Hematopoietic multipotent progenitor cell (in vitro differentiated cells): Measurements from ENCODE around the gene YWHAH. TPM values are rescaled to one million over a fixed set of nuclear protein-coding genes. Genes with fewer than 3 reads are reported as not detected.

Source experiments
- DNase-seq, 3 donors: peaks; one replicate each; pipeline ENCODE4 v3.0.0-alpha.2; 2011 to 2015; ENCODE audit warnings: low read depth in 2 of 3, low spot score in 2 of 3
- total RNA-seq: library from RNA; depleted of rRNA; stranded (reverse); fragments of >200 nt; gene quantifications from one replicate; pipeline ENCODE4 v1.2.3, GENCODE V29; 2012

Gene YWHAH
- total RNA-seq, 1 donor = 94.8 TPM

GRCh38 chr22:31947296-31947695 is 3.0 kb downstream of the YWHAH start:
- peak; percentile 31 to 82 (median 53) for DNase-seq

DNA sequence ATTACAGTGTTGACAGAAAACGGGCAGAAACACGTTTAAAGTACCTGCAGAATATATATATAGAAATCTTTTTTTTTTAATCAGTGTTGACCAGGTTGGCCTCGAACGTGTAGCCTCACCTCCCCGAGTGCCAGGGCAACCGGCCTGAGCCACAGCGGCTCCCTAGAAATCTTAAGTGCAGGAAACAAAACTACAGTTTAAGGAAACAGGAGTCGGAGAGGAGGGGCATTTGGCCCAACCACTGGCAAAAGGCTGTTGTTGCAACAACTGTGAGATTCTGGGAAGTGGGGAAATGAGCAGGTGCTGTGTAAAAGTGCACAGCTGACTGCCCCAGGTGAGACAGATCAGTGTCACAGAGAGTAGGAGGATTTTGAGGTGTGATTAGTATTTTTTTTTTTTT is 3.7 kb downstream of the YWHAH start:
- DNase-seq = no peak

- no peak for DNase-seq
These were observed 5.9 kb downstream of the YWHAH start for GRCh38 chr22:31950226-31950625.

- no peak for DNase-seq
These were observed 7.1 kb downstream of the YWHAH start for GRCh38 chr22:31951194-31952093.

GRCh38 chr22:31952094-31952401 is 7.7 kb downstream of the YWHAH start:
- no peak for DNase-seq

DNA sequence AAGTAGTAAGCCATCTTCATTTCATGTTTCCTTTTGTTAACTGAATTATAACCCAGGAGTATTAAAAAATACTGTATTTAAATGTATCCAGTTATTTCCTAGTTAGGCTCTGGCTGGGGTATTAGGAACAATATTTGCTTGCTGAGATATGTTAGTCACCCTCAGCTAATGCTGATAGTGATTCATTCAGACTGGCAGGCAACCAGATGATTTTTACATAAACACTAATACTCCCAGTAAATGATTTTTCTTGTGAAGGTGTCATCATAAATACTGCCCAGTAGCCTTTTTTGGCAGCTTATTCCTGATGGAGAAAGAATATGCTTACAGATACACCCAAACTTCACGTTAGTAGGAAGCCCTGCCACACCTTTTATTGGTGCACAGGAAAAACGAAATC is 8.1 kb downstream of the YWHAH start:
- no peak for DNase-seq

GRCh38 chr22:31953261-31953660 is 8.9 kb downstream of the YWHAH start:
- DNase-seq = no peak

DNA sequence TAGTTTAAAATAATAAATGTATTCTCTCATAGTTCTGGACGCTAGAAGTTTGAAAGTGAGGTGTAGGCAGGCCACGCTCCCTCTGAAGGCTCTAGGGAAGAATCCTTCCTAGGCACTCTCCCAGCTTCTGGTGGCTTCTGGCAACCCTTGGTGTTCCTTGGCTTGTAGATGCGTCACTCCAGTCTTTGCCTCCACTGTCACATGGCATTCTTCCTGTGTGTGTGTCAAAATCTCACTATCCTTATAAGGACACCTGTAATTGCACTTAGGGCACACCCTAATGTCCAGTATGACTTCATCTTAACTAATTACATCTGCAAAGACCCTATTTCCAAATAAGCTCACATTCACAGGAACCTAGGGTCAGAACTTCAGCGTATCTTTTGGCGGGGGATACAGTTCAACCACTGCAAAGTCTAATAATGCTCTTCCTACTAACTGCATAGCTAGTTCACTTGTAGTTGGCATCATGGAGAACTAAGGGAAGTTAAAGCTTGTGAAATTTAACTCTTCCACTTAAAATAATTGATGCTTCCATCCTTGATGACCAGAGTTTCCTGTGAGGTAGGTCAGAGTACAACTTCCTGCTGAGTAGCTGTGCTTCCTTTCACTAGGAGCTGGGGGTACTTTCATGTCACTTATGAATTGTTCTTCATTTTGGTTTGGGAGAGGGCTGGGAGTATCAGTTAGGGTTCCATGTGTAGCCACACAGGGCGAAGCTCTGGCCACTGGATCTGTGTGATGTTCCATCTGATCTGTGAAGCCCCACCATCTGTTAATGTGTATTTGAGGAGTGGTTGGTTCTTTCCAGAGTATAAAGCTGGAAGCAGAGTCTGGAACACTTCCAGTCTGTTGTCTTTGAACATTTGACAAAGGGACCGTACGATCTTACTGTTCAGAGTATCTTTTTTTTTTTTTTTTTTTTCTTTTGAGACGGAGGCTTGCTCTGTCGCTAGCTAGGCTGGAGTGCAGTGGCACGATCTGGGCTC is 10.5 kb downstream of the YWHAH start:
- no peak for DNase-seq

DNA sequence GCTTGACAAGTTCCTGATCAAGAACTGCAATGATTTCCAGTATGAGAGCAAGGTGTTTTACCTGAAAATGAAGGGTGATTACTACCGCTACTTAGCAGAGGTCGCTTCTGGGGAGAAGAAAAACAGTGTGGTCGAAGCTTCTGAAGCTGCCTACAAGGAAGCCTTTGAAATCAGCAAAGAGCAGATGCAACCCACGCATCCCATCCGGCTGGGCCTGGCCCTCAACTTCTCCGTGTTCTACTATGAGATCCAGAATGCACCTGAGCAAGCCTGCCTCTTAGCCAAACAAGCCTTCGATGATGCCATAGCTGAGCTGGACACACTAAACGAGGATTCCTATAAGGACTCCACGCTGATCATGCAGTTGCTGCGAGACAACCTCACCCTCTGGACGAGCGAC is 12.0 kb downstream of the YWHAH start:
- DNase-seq = no peak

- DNase-seq = no peak
These were observed 13.7 kb downstream of the YWHAH start for GRCh38 chr22:31957970-31958594.

DNA sequence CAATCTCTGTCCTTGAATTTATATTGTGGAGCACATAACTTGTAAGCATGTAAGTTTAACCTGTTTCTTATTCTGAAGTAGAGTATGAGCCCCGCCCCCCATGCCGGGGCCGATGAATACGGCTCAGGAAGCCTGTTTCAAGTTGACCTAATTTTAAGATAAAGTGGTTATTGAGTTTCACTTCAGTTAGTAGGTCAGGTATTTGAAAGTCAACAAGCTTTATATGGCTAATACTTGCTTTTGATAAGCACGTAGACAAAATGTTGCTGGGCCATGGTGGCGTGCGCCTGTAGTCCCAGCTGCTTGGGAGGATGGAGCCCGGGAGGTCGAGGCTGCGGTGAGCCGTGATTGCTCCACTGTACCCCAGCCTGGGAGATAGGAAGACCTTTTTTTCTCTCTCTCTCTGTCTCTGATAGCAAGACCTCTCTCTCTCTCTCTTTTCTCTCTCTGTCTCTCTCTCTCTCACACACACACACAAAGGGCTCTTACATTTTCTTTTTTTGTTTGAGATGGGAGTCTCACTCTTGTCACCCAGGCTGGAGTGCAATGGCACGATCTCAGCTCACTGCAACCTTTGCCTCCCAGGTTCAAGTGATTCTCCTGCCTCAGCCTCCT is 14.4 kb downstream of the YWHAH start:
- no peak for DNase-seq

- DNase-seq = no peak
These were observed 16.4 kb downstream of the YWHAH start for GRCh38 chr22:31960767-31961166.

GRCh38 chr22:31962387-31963125 is 18.2 kb downstream of the YWHAH start:
- DNase-seq = no peak

DNA sequence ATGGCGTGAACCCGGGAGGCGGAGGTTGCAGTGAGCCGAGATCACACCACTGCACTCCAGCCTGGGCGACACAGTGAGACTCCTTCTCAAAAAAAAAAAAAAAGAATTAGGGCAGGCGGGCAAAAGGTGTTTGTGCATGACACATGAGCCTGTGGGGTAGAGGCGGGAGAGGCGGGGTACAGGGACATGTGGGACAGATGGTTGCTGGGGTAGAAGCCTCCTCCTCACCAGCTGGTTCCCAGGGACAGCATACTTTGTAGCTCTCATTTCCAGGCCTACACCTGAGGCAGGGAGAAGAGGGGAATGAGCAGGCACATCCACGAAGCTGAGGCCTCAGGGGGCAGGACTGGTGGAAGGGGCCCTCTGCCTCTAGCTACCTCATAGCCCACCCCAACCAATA is 23.7 kb downstream of the YWHAH start:
- no peak for DNase-seq

DNA sequence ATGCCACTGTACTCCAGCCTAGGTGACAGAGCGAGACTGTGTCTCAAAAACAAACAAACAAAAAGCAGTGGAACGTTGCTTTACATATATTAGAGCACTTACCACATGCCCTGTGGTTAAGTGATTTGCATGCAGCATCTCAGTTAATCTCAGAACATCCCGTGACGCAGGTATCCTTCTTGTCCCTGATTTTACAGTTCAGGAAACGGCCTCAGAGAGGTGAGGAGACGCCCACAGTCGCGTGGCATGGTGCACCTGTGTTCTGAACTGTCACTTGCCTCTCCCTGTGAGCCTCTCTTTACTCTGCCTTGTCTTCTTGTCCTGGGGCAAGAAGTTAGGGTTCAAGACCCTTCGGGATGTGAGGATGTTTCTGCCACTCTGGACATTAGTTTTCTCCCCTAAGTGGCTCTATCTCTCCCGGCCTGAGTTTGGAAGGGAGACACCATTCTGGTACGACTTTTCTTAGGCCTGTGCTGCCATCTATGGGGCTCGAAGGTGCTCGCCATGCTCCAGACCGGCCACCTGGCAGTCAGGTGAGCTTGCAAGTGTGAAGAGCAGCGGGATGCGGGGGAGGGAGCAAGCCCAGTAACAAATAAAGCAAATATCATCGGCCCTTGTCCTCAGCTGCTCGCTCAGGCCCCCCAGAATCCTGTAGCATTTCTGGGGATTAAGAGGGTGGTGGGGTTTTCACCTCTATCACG is 25.6 kb downstream of the YWHAH start:
- DNase-seq = peak; percentile 34 to 62 (median 43)

DNA sequence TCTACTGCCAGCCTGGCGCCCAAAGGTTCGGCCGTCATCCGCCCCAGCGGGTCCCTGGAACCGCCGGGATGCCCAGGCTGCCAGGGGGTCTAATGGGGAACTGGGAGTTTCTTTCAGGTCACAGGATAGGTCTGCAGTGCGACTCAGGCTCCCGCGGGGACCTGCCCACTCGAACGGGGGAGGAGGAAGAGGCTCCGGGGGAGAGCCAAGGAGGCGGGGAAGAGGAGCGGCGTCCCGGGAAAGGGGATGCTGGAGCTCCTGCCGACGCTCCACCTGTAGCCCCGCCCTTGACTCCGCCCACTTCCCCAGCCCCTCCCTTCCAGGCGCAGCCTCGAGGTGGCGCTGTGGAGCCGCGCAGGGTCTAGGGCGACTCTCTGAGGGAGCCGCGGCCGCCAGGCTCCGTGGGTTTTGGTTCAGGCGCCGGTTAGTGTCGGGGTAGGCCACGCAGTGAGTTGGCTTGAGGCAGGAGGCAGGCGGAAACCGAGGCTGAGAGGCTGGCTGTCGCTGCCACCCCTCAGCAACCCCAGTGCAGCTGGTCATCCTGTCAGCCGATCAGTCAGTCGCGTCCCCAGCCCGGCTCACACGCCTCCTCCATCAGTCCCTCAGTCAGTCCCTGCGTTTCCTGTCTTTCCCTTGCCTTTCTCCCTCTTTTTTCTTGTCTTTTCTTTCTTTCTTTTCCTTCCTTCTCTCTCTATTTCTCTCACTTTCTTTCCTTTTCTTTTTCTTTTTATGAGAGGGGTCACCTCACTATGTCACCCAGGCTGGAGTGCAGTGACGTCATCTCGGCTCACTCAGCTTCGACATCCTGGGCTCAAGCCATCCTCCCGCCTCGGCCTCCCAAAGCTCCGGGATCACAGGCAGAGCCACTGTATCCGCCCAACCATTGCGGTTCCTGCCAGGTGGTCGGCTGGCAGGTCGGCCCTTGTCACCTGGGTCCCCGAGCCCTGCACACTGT is 26.4 kb downstream of the YWHAH start:
- DNase-seq = peak; percentile 78 to 88 (median 87)

DNA sequence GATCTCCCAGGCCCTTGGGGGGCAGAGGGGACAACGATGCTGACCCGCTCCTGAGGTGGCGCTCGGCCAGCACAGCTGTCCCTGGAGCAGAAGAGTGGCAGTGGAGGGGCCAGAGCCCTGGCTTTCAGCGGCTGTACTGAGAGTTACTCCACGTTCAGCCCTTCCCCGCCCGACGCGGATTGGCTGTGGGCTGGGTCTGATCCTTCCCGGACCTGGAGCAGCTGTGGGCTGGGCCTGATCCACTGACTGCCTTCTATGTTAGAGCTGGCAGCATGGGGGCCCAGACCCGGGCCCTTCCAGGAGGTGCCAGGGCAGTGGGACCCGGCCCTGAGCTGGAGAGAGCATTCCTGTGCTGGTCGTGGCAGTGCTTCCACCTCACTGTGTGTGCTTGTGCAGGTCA is 27.8 kb downstream of the YWHAH start:
- no peak for DNase-seq

DNA sequence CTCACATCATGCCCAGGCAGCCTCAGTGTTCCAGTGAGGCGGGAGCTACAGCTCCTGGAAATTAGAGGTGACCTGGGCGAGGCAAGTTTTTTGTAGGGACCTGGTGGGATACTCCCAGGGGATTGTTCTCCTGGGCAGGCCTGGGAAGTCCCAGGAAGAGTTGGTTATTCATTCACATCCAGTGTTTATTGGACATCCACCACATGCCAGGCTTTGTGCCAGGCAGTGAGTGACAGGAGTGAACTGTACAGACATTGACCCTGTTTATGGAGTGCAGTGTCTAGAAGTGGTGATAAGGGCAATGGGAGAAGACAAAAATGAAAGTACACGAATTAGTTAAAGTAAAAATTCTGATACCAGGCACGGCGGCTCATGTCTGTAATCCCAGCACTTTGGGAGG is 29.4 kb downstream of the YWHAH start:
- no peak for DNase-seq
